ENCODE results near the gene TAF3.

DNA sequence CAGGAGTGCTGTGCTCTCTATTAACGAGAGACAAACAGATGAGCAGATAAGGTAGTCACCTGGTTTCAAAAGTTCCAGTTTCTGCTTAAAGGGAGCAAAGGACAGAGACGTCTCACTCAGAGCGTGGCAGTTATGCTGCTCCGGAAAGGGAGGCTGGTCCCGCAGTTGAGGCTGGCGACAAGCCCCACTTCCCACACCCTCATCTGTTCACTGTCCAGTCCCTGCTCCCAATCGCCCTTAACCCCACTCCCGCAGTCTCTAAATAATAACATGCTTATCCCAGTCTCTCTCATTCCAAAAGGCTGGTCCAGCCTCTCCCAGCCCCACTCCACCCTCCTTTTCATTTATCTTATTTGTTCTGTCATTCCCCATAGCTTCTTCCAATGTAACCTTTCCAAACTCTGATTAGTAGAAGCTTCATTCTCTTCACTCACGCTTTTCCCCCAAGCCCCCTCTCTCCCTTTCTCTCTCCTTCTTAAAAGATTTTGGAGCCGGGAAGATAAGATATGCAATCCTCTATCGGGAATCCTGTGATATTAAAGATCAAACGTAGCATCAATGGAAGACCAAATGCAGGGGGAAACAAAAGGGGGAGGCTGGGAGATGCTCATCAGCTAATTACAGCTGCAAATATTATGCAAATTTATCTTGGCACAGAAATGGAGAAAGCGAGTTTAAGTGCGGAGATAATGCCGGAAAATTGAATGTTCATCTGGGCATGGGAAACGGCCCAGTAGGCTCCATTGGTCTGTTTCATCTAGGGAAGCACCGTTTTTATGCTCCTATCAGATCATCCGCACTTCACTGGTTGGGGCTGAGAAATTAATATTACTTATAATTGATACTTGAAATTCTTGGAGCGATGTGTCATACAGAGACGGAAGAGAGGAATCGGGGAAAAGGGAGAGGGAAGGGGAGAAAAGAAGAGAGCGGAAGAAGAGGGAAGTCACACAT lies 219.9 kb downstream of the TAF3 start:
- no peak for TF ChIP-seq EZH2phosphoT487 (conservative IDR thresholded peaks at IDR 0.05; ENCODE audit: low read length)
- TF ChIP-seq, protein P1, sequence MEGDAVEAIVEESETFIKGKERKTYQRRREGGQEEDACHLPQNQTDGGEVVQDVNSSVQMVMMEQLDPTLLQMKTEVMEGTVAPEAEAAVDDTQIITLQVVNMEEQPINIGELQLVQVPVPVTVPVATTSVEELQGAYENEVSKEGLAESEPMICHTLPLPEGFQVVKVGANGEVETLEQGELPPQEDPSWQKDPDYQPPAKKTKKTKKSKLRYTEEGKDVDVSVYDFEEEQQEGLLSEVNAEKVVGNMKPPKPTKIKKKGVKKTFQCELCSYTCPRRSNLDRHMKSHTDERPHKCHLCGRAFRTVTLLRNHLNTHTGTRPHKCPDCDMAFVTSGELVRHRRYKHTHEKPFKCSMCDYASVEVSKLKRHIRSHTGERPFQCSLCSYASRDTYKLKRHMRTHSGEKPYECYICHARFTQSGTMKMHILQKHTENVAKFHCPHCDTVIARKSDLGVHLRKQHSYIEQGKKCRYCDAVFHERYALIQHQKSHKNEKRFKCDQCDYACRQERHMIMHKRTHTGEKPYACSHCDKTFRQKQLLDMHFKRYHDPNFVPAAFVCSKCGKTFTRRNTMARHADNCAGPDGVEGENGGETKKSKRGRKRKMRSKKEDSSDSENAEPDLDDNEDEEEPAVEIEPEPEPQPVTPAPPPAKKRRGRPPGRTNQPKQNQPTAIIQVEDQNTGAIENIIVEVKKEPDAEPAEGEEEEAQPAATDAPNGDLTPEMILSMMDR (IDR thresholded peaks at IDR 0.05; ENCODE audit: insufficient read depth, low read length, poor library complexity, severe bottlenecking) = no peak

Measured in SU-DHL-6 (cell line).